Adrenal gland (tissue), 12 donors: Measurements from ENCODE around the gene XKR7. TPM values are rescaled to one million over a fixed set of nuclear protein-coding genes. Genes with fewer than 3 reads are reported as not detected.

ENCODE experiments used
- DNase-seq, 7 donors: peaks; one replicate each; pipeline ENCODE4 v3.0.0-alpha.2; 2019 to 2020
- H3K27ac ChIP-seq, 5 donors: fragments of 200-600 bp; sonication (generic) in 4 of 5; 1 replicate in 3 of 5; 2 replicates in 2 of 5; pipeline versions ENCODE4 v1.5.1 to v1.8.0; 2016 to 2020; ENCODE audit warnings: mild to moderate bottlenecking in 1 of 5
- H3K27me3 ChIP-seq: fragments of 200-600 bp; 2 replicates; pipeline ENCODE4 v1.8.0; 2021
- H3K36me3 ChIP-seq, 2 donors: fragments of 200-600 bp; replicated peaks in 1 of 2; 1 replicate in 1 of 2; 2 replicates in 1 of 2; pipeline versions ENCODE4 v1.5.1 to v1.8.0; 2018 to 2022
- H3K4me1 ChIP-seq, 2 donors: fragments of 200-600 bp; replicated peaks in 1 of 2; 1 replicate in 1 of 2; 2 replicates in 1 of 2; pipeline versions ENCODE4 v1.5.1 to v1.8.0; 2018 to 2021
- H3K4me3 ChIP-seq, 4 donors: fragments of 200-600 bp; sonication (generic) in 3 of 4; one replicate each; pipeline ENCODE4 v1.5.1; 2016 to 2018
- H3K9me3 ChIP-seq, 3 donors: fragments of 200-600 bp; sonication (generic) in 1 of 3; replicated peaks in 1 of 3; 1 replicate in 2 of 3; 2 replicates in 1 of 3; pipeline versions ENCODE4 v1.5.1 to v1.8.0; 2016 to 2021
- POLR2A ChIP-seq, 2 donors: fragments of 450-650 bp; IDR thresholded peaks; one replicate each; pipeline ENCODE4 v1.6.1; 2017; ENCODE audit warnings: antibody characterized with exemption in 2 of 2, mild to moderate bottlenecking in 2 of 2, moderate library complexity in 1 of 2
- WGBS, 4 donors: extraction: QIAGEN DNeasy Blood & Tissue Kit in 2 of 4; methylation state at CpG; one replicate each; pipeline versions ENCODE4 v1.1.5 to v1.1.7; 2013 to 2017; 5-methylcytosine and 5-hydroxymethylcytosine counted together
- intact Hi-C, 2 donors: fragments of 100-400 bp; cut with DNase I; formaldehyde crosslinking; loops; one replicate each; pipeline versions ENCODE4 v1.14.1 to v1.15.0; 2022 to 2023
- polyA plus RNA-seq, 3 donors: library from polyadenylated mRNA; stranded (reverse); fragments of 200-250 nt in 2 of 3; fragments of 350-450 nt in 1 of 3; fragmentation: Illumina TruSeq in 1 of 3; extraction: RNeasy Lipid Tissue Mini Kit (QIAGEN cat#74804) in 1 of 3; gene quantifications; one replicate each; pipeline ENCODE4 v1.2.3, GENCODE V29; 2013 to 2014
- total RNA-seq, 9 donors: library from RNA; depleted of rRNA in 4 of 9; stranded (reverse); fragments of >200 nt in 4 of 9; fragments of 120-200 nt in 1 of 9; fragmentation: NEBNext Ultra II Directional in 1 of 9; extraction: Animal tissue kit (Norgen Biotek cat#: 25700) in 1 of 9; gene quantifications; one replicate each; pipeline versions ENCODE4 v1.1.0 to v1.2.4, GENCODE V29; 2013 to 2023
- TF ChIP-seq, protein P1 (sequence below), 6 experiments: fragments of 450-650 bp in 4 of 6; fragments of 200-600 bp in 2 of 6; sonication (generic) in 1 of 6; IDR thresholded peaks; 1 replicate in 5 of 6; 2 replicates in 1 of 6; pipeline versions ENCODE4 v1.5.1 to v1.8.0; 2016 to 2021; ENCODE audit warnings: antibody characterized with exemption in 6 of 6, mild to moderate bottlenecking in 2 of 6, moderate library complexity in 1 of 6
- donor health status: healthy with polysubstance abuse.
- donor health status: Bipolar disorder and iron deficiency.
- donor health status: DM: yes; HTN: yes; CAD: no.
- donor health status: DM: no; HTN: no; CAD: no.
- donor health status: DM: no; HTN: no; CAD: no.
- donor health status: DM: yes; HTN: yes; CAD: no.

Gene XKR7
- total and polyA plus RNA-seq, 12 donors: 0.04 to 0.56 (median 0.30) TPM; not detected in 4

DNA sequence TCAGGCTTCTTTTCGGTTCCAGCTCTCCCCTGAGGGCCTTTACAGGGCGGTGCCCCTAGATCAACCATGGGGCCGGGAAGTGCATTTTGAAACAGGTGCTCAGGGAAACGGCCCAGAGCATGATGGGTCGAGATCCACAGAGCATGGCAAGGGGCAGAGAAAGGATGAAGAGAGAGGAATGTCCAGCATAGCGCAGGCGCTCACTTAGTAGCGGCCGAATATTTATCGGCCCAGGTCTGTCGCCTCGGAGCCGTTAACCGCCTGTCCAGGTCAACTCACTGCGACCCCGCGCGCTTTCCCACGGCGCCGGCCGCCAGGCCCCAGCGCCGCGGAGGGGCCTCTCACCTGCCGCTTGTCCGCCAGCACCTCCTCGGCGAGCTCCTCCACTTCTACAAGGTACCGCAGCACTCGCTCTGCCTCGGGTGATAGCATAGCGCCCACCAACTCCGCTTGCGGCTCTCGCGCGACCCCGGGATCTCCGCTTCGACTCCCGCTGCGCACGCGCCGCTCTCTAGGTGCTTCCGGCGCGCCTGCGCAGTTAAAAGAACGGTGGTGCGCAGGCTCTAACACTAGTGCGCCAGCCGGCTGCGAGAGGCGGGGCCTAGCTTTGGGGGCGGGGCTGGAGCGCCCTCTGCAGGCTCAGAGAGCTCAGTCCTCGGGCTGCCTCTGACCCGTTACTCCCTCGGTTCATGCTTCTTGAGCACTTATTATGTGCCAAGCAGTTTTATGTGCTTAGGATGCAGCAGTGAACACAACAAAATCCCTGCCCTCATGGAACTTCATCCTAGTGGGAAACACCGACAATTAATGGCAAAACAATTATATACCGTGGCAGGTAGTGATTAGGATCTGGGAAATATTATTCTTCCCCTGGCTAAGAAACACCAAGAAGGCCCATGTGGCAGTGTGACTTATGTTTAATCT is 16.2 kb upstream of the XKR7 start, which contains the start of gene PDRG1:
Gene PDRG1, minus strand, starts transcription at position 517 of the 924 bp plus-strand sequence. Its CDS starts 85 bp downstream, at position 432.
- WGBS, 4 donors: 0 to 1% (median 0%) methylated on average over 17 to 63 of the region's 63 CpGs
- DNase-seq: peak; percentile 93 to 98 (median 96)

DNA sequence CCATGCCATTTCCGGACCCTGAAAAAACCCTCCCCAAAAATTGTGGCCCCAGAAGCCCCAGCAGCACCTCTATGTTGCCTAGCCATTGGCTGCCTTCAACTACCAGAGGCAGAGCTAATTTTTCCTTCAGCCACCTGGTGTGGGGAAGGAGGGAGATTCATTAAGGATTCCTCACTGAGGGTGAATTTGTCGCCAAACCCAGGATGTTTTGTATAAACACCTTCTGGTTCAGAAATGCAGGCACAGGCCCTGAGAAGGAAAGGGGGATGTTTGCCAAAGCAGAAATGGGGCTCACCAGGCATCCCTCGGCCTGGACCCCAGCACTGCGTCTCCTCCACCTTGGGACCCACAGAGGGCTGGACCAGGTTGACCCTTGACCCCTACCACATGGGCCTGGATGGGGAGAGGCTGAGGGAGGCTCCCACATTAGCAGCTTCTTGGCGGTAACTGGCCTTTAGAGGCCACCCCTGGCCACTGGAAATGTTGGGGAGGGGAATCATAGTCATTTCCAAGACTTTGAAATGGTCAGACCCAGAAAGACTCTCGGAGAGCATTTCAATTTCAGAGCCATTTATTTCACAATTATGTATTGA is 14.3 kb upstream of the XKR7 start:
- Histone ChIP-seq H3K9me3 (no peaks in the 10 kb centered on the region), H3K36me3 (peaks cover 0 to 6% of the 10 kb centered on the region in 2 donors), H3K4me1 (peaks cover 8 to 10% of the 10 kb centered on the region in 2 donors), H3K27me3 (no peaks in the 10 kb centered on the region), H3K27ac (no peak overlapping the region), H3K4me3 (no peak overlapping the region)
- intact Hi-C loops: loop anchor here (5.0 kb wide), 1 partner anchor 101 kb away; no protein-coding TSS in a partner anchor
- no peak for DNase-seq
- TF ChIP-seq POLR2A (IDR thresholded peaks at IDR 0.05): no peak
- TF ChIP-seq, protein P1, sequence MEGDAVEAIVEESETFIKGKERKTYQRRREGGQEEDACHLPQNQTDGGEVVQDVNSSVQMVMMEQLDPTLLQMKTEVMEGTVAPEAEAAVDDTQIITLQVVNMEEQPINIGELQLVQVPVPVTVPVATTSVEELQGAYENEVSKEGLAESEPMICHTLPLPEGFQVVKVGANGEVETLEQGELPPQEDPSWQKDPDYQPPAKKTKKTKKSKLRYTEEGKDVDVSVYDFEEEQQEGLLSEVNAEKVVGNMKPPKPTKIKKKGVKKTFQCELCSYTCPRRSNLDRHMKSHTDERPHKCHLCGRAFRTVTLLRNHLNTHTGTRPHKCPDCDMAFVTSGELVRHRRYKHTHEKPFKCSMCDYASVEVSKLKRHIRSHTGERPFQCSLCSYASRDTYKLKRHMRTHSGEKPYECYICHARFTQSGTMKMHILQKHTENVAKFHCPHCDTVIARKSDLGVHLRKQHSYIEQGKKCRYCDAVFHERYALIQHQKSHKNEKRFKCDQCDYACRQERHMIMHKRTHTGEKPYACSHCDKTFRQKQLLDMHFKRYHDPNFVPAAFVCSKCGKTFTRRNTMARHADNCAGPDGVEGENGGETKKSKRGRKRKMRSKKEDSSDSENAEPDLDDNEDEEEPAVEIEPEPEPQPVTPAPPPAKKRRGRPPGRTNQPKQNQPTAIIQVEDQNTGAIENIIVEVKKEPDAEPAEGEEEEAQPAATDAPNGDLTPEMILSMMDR (IDR thresholded peaks at IDR 0.05): no peak
- 69 to 79% (median 73%) methylated on average over 5 to 6 of the region's 6 CpGs for WGBS, 4 donors

More for the DNA sequence above, 16.2 kb upstream of the XKR7 start, which contains the start of gene PDRG1:
- peak within 1 kb of the TSS in 3 of 5 donors; percentile 59 to 84 (median 64) for H3K27ac ChIP-seq
- H3K9me3 ChIP-seq: no peaks in the 10 kb centered on the region
- H3K36me3 ChIP-seq: peaks cover 0 to 24% of the 10 kb centered on the region in 2 donors
- H3K27me3 ChIP-seq: no peaks in the 10 kb centered on the region
- intact Hi-C loops: loop anchor here (5.0 kb wide), 1 partner anchor 99 kb away; no protein-coding TSS in a partner anchor
- peak within 1 kb of the TSS; percentile 72 to 96 (median 75) for H3K4me3 ChIP-seq
- H3K4me1 ChIP-seq: peaks cover 8 to 10% of the 10 kb centered on the region in 2 donors
- TF ChIP-seq, protein P1 (IDR thresholded peaks at IDR 0.05): peak; percentile 84 to 94 (median 90)
- TF ChIP-seq POLR2A (IDR thresholded peaks at IDR 0.05): peak in 1 of 2 donors; percentile 65

DNA sequence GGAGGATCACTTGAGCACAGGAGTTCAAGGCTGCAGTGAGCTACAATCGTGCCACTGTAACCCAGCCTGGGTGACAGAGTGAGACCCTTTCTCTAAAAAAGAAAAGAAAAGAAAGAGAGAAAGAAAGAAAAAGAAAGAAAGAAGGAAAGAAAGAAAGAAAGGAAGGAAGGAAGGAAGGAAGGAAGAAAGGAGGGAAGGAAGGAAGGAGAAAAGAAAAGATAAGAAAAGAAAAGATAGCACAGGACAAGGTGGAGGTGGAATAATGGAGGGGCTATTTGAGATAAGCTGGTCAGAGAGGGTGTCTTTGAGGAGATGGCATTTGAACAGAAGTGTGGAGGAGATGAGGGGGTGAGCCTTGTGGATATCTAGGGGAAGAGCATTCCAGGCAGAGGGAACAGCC is 13.5 kb upstream of the XKR7 start:
- intact Hi-C loops: loop anchor here (5.0 kb wide), 1 partner anchor 102 kb away; no protein-coding TSS in a partner anchor
- Histone ChIP-seq H3K4me1 (peaks cover 8 to 10% of the 10 kb centered on the region in 2 donors), H3K36me3 (no peaks in the 10 kb centered on the region), H3K9me3 (no peaks in the 10 kb centered on the region), H3K27ac (no peak overlapping the region), H3K4me3 (no peak overlapping the region), H3K27me3 (no peaks in the 10 kb centered on the region)
- 51 to 79% (median 60%) methylated on average over 1 of the region's 1 CpG for WGBS, 4 donors
- DNase-seq: no peak
- TF ChIP-seq, protein P1 (IDR thresholded peaks at IDR 0.05): no peak
- TF ChIP-seq POLR2A (IDR thresholded peaks at IDR 0.05): no peak
